SJSA1 (cell line): ENCODE measurements around the gene TPI1. TPM values are rescaled to one million over a fixed set of nuclear protein-coding genes. Genes with fewer than 3 reads are reported as not detected.
"Not testable (repeated sequence)": the region's sequence is repeated elsewhere in the genome, so short reads cannot be mapped to it uniquely, and the experiment has no call there.

ENCODE experiments used
- DNase-seq, 2 experiments: peaks; one replicate each; pipeline ENCODE4 v3.0.0-alpha.2; 2015 to 2020; ENCODE audit warnings: low spot score in 2 of 2, low read depth in 1 of 2
- H3K27ac ChIP-seq: fragments of 250-450 bp; sonication (Bioruptor Pico); 2 replicates; pipeline ENCODE4 v1.5.1; 2020; ENCODE audit warnings: mild to moderate bottlenecking, moderate library complexity
- H3K27me3 ChIP-seq: fragments of 250-450 bp; sonication (Bioruptor Pico); replicated peaks from 2 replicates; pipeline ENCODE4 v1.5.1; 2020; ENCODE audit warnings: mild to moderate bottlenecking, moderate library complexity
- H3K36me3 ChIP-seq: fragments of 250-450 bp; sonication (Bioruptor Pico); 2 replicates; pipeline ENCODE4 v1.5.1; 2020; ENCODE audit warnings: mild to moderate bottlenecking
- H3K4me1 ChIP-seq: fragments of 250-450 bp; sonication (Bioruptor Pico); replicated peaks from 2 replicates; pipeline ENCODE4 v1.6.1; 2021; ENCODE audit warnings: mild to moderate bottlenecking
- H3K4me3 ChIP-seq: fragments of 250-450 bp; sonication (Bioruptor Pico); 2 replicates; pipeline ENCODE4 v1.5.1; 2020; ENCODE audit warnings: mild to moderate bottlenecking
- H3K9me3 ChIP-seq: fragments of 250-450 bp; sonication (Bioruptor Pico); replicated peaks from 2 replicates; pipeline ENCODE4 v1.5.1; 2020; ENCODE audit warnings: mild to moderate bottlenecking
- total RNA-seq: library from RNA; depleted of rRNA; stranded (reverse); fragments of >200 nt; shearing (Covaris generic); gene quantifications from 2 replicates; pipeline ENCODE4 v1.2.3, GENCODE V29; 2014

The TPI1 gene
- total RNA-seq, 1 experiment from 2014 or later: 1,911 TPM

DNA sequence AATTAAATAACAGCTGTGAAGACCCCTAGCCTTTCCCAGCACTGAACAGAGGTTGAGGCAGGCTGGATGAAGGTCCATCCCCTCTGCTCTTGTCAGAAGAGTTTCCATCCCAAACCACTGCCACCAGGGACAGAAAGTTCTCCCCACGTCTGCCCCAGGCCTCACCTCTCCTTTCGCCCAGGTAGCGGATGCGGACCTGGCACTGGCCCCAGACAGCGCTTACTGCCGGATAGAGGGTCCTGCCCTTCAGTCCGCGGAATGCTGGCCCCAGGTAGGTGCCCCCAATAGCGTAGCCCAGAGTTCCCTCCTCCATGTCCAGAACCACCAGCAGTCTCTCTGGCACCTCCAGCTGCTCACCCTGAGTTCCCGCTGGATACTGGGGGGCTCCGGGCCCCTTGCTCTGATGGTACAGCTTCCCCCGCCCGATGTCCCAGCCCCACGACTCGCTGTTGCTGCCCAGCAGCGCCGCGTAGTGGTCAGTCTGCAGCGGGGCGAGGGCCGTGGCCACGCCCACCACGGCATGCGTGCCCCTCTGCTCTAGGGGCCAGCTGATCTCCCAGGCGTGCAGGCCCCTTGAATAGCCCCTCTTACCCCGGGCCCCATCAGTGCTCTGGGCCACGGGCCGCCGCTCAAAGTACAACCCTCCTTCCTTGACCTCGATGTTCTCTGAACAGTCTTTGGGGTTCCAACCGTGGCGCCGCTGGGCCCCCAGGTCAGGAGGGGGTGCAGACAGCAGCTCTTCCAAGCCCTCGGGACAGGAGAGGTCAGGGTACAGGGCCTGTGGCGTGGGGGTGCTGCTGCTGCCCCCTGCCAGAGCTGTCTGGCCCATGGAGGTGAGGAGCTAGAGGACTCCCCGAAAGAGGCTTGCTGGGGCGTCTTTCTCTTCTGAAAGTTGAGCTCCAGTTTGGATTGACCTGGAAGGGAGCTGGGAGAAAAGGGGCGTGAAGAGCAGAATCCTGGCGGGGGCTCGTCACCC lies 5.0 kb downstream of the TPI1 start:
- Histone ChIP-seq H3K27ac (peak overlapping the region; percentile 3), H3K36me3 (peaks cover 74% of the 10 kb centered on the region), H3K9me3 (no peaks in the 10 kb centered on the region), H3K27me3 (no peaks in the 10 kb centered on the region), H3K4me1 (peaks cover 41% of the 10 kb centered on the region), H3K4me3 (peak overlapping the region; percentile 51)
- peak; percentile 82 to 85 for DNase-seq

GRCh38 chr12:6873094-6874014 lies 6.0 kb downstream of the TPI1 start, which contains the start of gene SPSB2:
Gene SPSB2 (minus strand): TSS chr12:6873303. CDS start chr12:6872901, 402 bp downstream.
- no peaks in the 10 kb centered on the region for H3K27me3 ChIP-seq
- H3K4me1 ChIP-seq: peaks cover 40% of the 10 kb centered on the region
- H3K4me3 ChIP-seq: peak within 1 kb of the TSS; percentile 51
- peaks cover 64% of the 10 kb centered on the region for H3K36me3 ChIP-seq
- peak within 1 kb of the TSS; percentile 55 for H3K27ac ChIP-seq
- peak; percentile 94 to 99 for DNase-seq
- no peaks in the 10 kb centered on the region for H3K9me3 ChIP-seq

GRCh38 chr12:6874015-6874368 lies 6.7 kb downstream of the TPI1 start:
- not testable (repeated sequence) for H3K9me3 ChIP-seq, DNase-seq, H3K27me3 ChIP-seq
- H3K4me1 ChIP-seq: peaks cover 33% of the 10 kb centered on the region
- peak overlapping the region; percentile 55 for H3K27ac ChIP-seq
- H3K4me3 ChIP-seq: peak overlapping the region; percentile 51
- peaks cover 59% of the 10 kb centered on the region for H3K36me3 ChIP-seq

DNA sequence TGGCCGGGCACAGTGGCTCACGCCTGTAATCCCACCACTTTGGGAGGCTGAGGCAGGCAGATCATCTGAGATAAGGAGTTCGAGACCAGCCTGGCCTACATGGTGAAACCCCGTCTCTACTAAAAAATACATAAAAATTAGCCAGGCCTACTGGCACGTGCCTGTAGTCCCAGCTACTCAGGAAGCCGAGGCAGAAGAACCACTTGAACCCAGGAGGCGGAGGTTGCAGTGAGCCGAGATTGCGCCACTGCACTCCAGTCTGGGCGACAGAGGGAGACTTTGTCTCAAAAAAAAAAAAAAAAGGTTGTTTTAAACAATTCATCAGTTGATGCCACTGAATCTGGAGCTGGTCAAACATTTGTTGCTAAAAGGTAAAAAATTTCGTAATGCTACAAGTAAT lies 12.5 kb downstream of the TPI1 start:
- not testable (repeated sequence) for H3K4me1 ChIP-seq, DNase-seq, H3K27ac ChIP-seq, H3K9me3 ChIP-seq, H3K4me3 ChIP-seq, H3K27me3 ChIP-seq
- peaks cover 32% of the 10 kb centered on the region for H3K36me3 ChIP-seq

DNA sequence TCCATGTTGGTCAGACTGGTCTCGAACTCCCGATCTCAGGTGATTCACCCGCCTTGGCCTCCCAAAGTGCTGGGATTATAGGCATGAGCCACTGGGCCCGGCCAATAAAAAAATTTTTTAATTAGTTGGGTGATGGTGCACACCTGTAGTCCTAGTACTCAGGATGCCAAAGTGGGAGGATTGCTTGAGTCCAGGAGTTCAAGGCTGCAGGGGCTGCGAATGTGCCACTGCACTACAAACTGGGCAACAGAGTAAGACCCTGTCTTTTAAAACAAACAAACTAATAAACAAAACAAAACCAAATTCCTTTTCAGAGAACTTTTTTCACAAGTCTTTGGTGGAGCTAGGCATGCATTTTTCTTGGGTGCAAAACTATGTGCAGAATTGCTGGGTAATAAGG lies 15.9 kb downstream of the TPI1 start:
- no peaks in the 10 kb centered on the region for H3K27me3 ChIP-seq
- H3K36me3 ChIP-seq: peaks cover 33% of the 10 kb centered on the region
- H3K4me3 ChIP-seq: no peak overlapping the region
- 0 out of 2 replicates have a peak, but pooled peaks cover under 1% of the 10 kb centered on the region for H3K4me1 ChIP-seq
- no peaks in the 10 kb centered on the region for H3K9me3 ChIP-seq
- no peak overlapping the region for H3K27ac ChIP-seq
- no peak for DNase-seq

- H3K36me3 ChIP-seq: peaks cover 35% of the 10 kb centered on the region
- no peaks in the 10 kb centered on the region for H3K27me3 ChIP-seq
- DNase-seq: no peak
- no peak overlapping the region for H3K4me3 ChIP-seq
- H3K27ac ChIP-seq: no peak overlapping the region
- H3K9me3 ChIP-seq: no peaks in the 10 kb centered on the region
- peaks cover 4% of the 10 kb centered on the region; the same call in 1 of the 2 replicates for H3K4me1 ChIP-seq
These were observed 16.4 kb downstream of the TPI1 start for GRCh38 chr12:6883683-6884082.

DNA sequence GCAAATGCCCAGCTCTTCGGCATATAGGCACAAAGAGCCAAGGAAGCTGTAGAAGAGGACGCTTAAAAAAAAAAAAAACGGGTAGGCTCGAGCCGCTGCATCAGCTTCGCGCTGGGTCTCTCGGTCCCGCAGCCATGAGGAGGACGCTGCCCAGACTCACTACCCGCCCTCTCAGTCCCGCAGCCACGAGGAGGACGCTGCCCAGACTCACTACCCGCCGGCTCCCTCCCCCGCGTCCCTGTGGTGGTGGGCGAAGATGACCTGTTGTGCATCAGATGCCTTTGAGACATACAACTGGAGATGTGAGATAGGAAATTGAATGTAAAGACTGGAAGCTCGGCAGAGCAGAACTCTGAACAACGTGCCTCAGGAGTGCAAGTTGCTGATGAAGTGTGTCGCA lies 17.2 kb downstream of the TPI1 start:
- Histone ChIP-seq H3K27ac (no peak overlapping the region), H3K4me1 (peaks cover 4% of the 10 kb centered on the region; the same call in 1 of the 2 replicates), H3K9me3 (no peaks in the 10 kb centered on the region), H3K36me3 (peaks cover 30% of the 10 kb centered on the region), H3K27me3 (no peaks in the 10 kb centered on the region), H3K4me3 (no peak overlapping the region)
- no peak for DNase-seq

GRCh38 chr12:6886206-6886999 lies 19.1 kb downstream of the TPI1 start:
- not testable (repeated sequence) for DNase-seq, H3K27me3 ChIP-seq, H3K4me3 ChIP-seq, H3K9me3 ChIP-seq, H3K27ac ChIP-seq
- H3K4me1 ChIP-seq: peaks cover 15% of the 10 kb centered on the region
- H3K36me3 ChIP-seq: peaks cover 30% of the 10 kb centered on the region

GRCh38 chr12:6887460-6887859 lies 20.1 kb downstream of the TPI1 start:
- no peak overlapping the region for H3K27ac ChIP-seq
- DNase-seq: no peak
- H3K4me1 ChIP-seq: peaks cover 18% of the 10 kb centered on the region
- H3K4me3 ChIP-seq: no peak overlapping the region
- no peaks in the 10 kb centered on the region for H3K9me3 ChIP-seq
- peaks cover 30% of the 10 kb centered on the region for H3K36me3 ChIP-seq
- H3K27me3 ChIP-seq: no peaks in the 10 kb centered on the region

DNA sequence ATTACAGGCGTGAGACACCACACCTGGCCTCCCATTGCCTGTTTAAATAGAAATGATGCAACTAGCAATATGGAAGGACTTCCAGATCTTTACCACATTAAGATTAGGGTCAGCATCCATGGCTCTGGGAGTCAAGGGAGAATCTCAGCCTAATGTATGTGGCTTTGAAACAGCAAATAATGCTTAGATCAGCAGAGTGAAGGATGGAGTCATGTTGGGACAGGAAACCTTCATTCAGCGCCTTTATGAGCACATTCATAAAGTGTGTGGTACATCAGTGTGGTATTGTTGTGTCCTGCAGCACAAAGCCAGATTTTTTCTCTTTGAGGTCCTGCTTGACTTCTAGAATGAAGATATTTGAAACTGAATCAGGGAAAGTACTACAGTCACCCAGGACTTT lies 21.0 kb downstream of the TPI1 start:
- Histone ChIP-seq H3K27me3 (no peaks in the 10 kb centered on the region), H3K4me1 (peaks cover 18% of the 10 kb centered on the region), H3K9me3 (no peaks in the 10 kb centered on the region), H3K27ac (no peak overlapping the region), H3K36me3 (peaks cover 26% of the 10 kb centered on the region), H3K4me3 (no peak overlapping the region)
- DNase-seq: no peak

- H3K27ac ChIP-seq, H3K4me3 ChIP-seq, H3K9me3 ChIP-seq, H3K27me3 ChIP-seq, DNase-seq: not testable (repeated sequence)
- Histone ChIP-seq H3K4me1 (peaks cover 18% of the 10 kb centered on the region), H3K36me3 (peaks cover 23% of the 10 kb centered on the region)
These were observed 21.5 kb downstream of the TPI1 start for GRCh38 chr12:6888794-6889193.

DNA sequence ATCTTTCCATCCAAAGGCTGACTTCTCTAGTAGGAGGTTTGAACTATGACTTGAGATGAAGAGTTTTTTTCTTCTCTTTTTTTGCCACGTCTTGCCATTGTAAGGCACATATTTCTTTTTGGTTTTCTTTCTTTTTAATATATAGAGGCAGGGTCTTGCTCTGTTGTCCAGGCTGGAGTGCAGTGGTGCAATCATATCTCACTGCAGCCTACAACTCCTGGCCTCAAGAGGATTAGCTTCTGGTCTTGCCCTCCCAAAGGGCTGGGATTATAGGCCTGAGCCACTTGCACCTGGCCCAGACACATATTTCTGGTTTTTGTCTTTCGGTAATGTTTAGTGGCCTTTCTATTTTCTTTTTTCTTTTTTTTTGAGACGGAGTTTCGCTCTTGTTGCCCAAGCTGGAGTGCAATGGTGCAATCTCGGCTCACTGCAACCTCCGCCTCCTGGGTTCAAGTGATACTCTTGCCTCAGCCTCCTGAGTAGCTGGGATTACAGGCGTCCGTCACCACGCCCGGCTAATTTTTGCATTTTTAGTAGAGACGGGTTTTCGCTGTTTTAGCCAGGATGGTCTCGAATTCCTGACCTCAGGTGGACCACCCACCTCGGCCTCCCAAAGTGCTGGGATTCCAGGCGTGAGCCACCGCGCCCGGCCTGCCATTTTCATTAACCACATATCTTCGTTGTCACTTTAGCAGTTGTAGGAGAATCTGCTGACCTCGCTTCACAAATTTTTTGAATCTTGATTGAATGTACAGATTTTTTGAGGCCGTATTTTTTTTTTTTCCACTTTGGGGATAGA lies 22.6 kb downstream of the TPI1 start:
- Histone ChIP-seq H3K36me3 (peaks cover 11% of the 10 kb centered on the region), H3K27ac (peak overlapping the region; percentile 93), H3K4me1 (peaks cover 18% of the 10 kb centered on the region)
- not testable (repeated sequence) for H3K9me3 ChIP-seq, DNase-seq, H3K27me3 ChIP-seq, H3K4me3 ChIP-seq
